Right lobe of liver (tissue), 6 donors: Measurements from ENCODE around the gene TNFRSF19. TPM values are rescaled to one million over a fixed set of nuclear protein-coding genes. Genes with fewer than 3 reads are reported as not detected.

Source experiments
- ATAC-seq, 4 donors: fragments of 200-7000 bp; cut with Tn5 transposase; one replicate each; pipeline ENCODE4 v1.9.1; 2020; ENCODE audit warnings: mild to moderate bottlenecking in 4 of 4, moderate library complexity in 4 of 4
- DNase-seq, 3 donors: peaks; one replicate each; pipeline ENCODE4 v3.0.0-alpha.2; 2020
- H3K27ac ChIP-seq, 3 donors: fragments of 200-600 bp; one replicate each; pipeline ENCODE4 v1.8.0; 2022
- H3K27me3 ChIP-seq, 2 donors: fragments of 200-600 bp; one replicate each; pipeline ENCODE4 v1.8.0; 2022
- H3K36me3 ChIP-seq, 4 donors: fragments of 200-600 bp; sonication (generic) in 1 of 4; one replicate each; pipeline versions ENCODE4 v1.5.1 to v1.8.0; 2017 to 2022; ENCODE audit warnings: control low read depth in 1 of 4
- H3K4me1 ChIP-seq, 4 donors: fragments of 200-600 bp; sonication (generic) in 1 of 4; one replicate each; pipeline versions ENCODE4 v1.5.1 to v1.8.0; 2017 to 2022; ENCODE audit warnings: control low read depth in 1 of 4
- H3K4me3 ChIP-seq, 3 donors: fragments of 200-600 bp; one replicate each; pipeline ENCODE4 v1.8.0; 2022
- H3K9me3 ChIP-seq, 4 donors: fragments of 200-600 bp; sonication (generic) in 1 of 4; one replicate each; pipeline versions ENCODE4 v1.5.1 to v1.8.0; 2017 to 2022; ENCODE audit warnings: control low read depth in 1 of 4
- CTCF ChIP-seq, 4 donors: fragments of 200-600 bp in 3 of 4; fragments of 450-650 bp in 1 of 4; IDR thresholded peaks; one replicate each; pipeline versions ENCODE4 v1.5.1 to v1.8.0; 2016 to 2022; ENCODE audit warnings: antibody characterized with exemption in 4 of 4, mild to moderate bottlenecking in 2 of 4
- POLR2A ChIP-seq: fragments of 450-650 bp; IDR thresholded peaks from one replicate; pipeline ENCODE4 v1.6.1; 2017; ENCODE audit warnings: antibody characterized with exemption, mild to moderate bottlenecking
- WGBS: methylation state at CpG from one replicate; pipeline ENCODE4 v1.1.6; 2018; ENCODE audit warnings: low coverage, low lambda C conversion rate; ENCODE audit not compliant: insufficient coverage; ENCODE audit errors: missing lambda C conversion rate; 5-methylcytosine and 5-hydroxymethylcytosine counted together
- intact Hi-C, 2 donors: fragments of 100-400 bp; cut with DNase I; formaldehyde crosslinking; loops; one replicate each; pipeline versions ENCODE4 v1.11.2 to v1.14.1; 2022
- total RNA-seq, 6 experiments: library from RNA; depleted of rRNA in 2 of 6; stranded (reverse); fragments of >200 nt in 2 of 6; fragmentation: NEBNext Ultra II Directional in 3 of 6; extraction: Animal tissue kit (Norgen Biotek cat#: 25700) in 3 of 6; gene quantifications; one replicate each; pipeline versions ENCODE4 v1.1.0 to v1.2.4, GENCODE V29; 2016 to 2023
- donor health status: DM: no; HTN: yes; CAD: no.
- donor health status: DM: no; HTN: no; CAD: no.
- donor health status: DM: no; HTN: no; CAD: no.
- donor health status: DM: no; HTN: yes; CAD: no.
- donor health status: DM: no; HTN: yes; CAD: no.

Gene TNFRSF19
- total RNA-seq, 6 experiments from 2014 or later = 0.06 to 0.37 (median 0.29) TPM; not detected in 1

- H3K4me3 ChIP-seq = no peak overlapping the region
- no peaks in the 10 kb centered on the region for H3K9me3 ChIP-seq
- ATAC-seq (no peak), DNase-seq (no peak)
- peaks cover 0 to 10% (median 0%) of the 10 kb centered on the region in 4 donors for H3K4me1 ChIP-seq
- intact Hi-C loops = no loop called here
- no peaks in the 10 kb centered on the region for H3K36me3 ChIP-seq
- no peaks in the 10 kb centered on the region for H3K27me3 ChIP-seq
- no peak overlapping the region for H3K27ac ChIP-seq
- no peak for TF ChIP-seq CTCF (IDR thresholded peaks at IDR 0.05)
- TF ChIP-seq POLR2A = no peak
- 61% methylated on average over 5 of the region's 8 CpGs for WGBS
Observed at GRCh38 chr13:23627410-23627809, 57.2 kb downstream of the TNFRSF19 start.

- no peak overlapping the region for H3K27ac ChIP-seq
- H3K27me3 ChIP-seq = no peaks in the 10 kb centered on the region
- H3K4me1 ChIP-seq = peaks cover 0 to 10% (median 0%) of the 10 kb centered on the region in 4 donors
- 69% methylated on average over 3 of the region's 3 CpGs for WGBS
- DNase-seq (no peak), ATAC-seq (no peak)
- H3K4me3 ChIP-seq = no peak overlapping the region
- H3K9me3 ChIP-seq = no peaks in the 10 kb centered on the region
- TF ChIP-seq CTCF (IDR thresholded peaks at IDR 0.05) (no peak), POLR2A (no peak)
- intact Hi-C loops = no loop called here
- no peaks in the 10 kb centered on the region for H3K36me3 ChIP-seq
Observed at GRCh38 chr13:23628250-23628649, 58.0 kb downstream of the TNFRSF19 start.

GRCh38 chr13:23628765-23629565, 58.8 kb downstream of the TNFRSF19 start:
- 47% methylated on average over 3 of the region's 5 CpGs for WGBS
- Histone ChIP-seq H3K4me3 (no peak overlapping the region), H3K36me3 (no peaks in the 10 kb centered on the region), H3K27me3 (no peaks in the 10 kb centered on the region), H3K4me1 (peaks cover 0 to 10% (median 0%) of the 10 kb centered on the region in 4 donors), H3K27ac (no peak overlapping the region), H3K9me3 (no peaks in the 10 kb centered on the region)
- TF ChIP-seq POLR2A = no peak
- TF ChIP-seq CTCF (IDR thresholded peaks at IDR 0.05) = no peak
- ATAC-seq = peak in 1 of 4 donors; percentile 23
- intact Hi-C loops = no loop called here
- DNase-seq = no peak

- Histone ChIP-seq H3K4me1 (peaks cover 0 to 10% (median 0%) of the 10 kb centered on the region in 4 donors), H3K27ac (no peak overlapping the region), H3K4me3 (no peak overlapping the region), H3K36me3 (no peaks in the 10 kb centered on the region), H3K9me3 (no peaks in the 10 kb centered on the region), H3K27me3 (no peaks in the 10 kb centered on the region)
- WGBS = 31% methylated on average over 4 of the region's 6 CpGs
- ATAC-seq (peak; percentile 81 to 97 (median 94)), DNase-seq (no peak)
- intact Hi-C loops = no loop called here
- TF ChIP-seq CTCF (IDR thresholded peaks at IDR 0.05) (no peak), POLR2A (no peak)
Observed at GRCh38 chr13:23629566-23630272, 59.5 kb downstream of the TNFRSF19 start.
